ENCODE results near the gene HAGHL.
"Not testable (repeated sequence)": the region's sequence is repeated elsewhere in the genome, so short reads cannot be mapped to it uniquely, and the experiment has no call there.

The HAGHL gene

GRCh38 chr16:689175-689897 lies 37.6 kb upstream of the HAGHL start:
- no peak for DNase-seq (ENCODE audit: low spot score)

GRCh38 chr16:691242-691641 lies 35.7 kb upstream of the HAGHL start:
- DNase-seq (ENCODE audit: low spot score), result not testable (repeated sequence)

GRCh38 chr16:692356-693108 lies 34.4 kb upstream of the HAGHL start:
- no peak for DNase-seq (ENCODE audit: low spot score)

- DNase-seq (ENCODE audit: low spot score), result no peak
These were observed 33.5 kb upstream of the HAGHL start for GRCh38 chr16:693364-693763.

- DNase-seq (ENCODE audit: low spot score), result no peak
These were observed 33.1 kb upstream of the HAGHL start for GRCh38 chr16:693766-694165.

- no peak for DNase-seq (ENCODE audit: low spot score)
These were observed 32.6 kb upstream of the HAGHL start for GRCh38 chr16:694187-694862.

- DNase-seq (ENCODE audit: low spot score), result no peak
These were observed 32.0 kb upstream of the HAGHL start for GRCh38 chr16:694863-695354.

GRCh38 chr16:695355-696089 lies 31.4 kb upstream of the HAGHL start:
- peak; percentile 77 for DNase-seq (ENCODE audit: low spot score)

GRCh38 chr16:698911-699671 lies 27.8 kb upstream of the HAGHL start:
- DNase-seq (ENCODE audit: low spot score), result no peak

GRCh38 chr16:700684-701584 lies 26.0 kb upstream of the HAGHL start:
- peak; percentile 38 for DNase-seq (ENCODE audit: low spot score)

GRCh38 chr16:702341-702740 lies 24.6 kb upstream of the HAGHL start:
- no peak for DNase-seq (ENCODE audit: low spot score)

GRCh38 chr16:703406-703805 lies 23.5 kb upstream of the HAGHL start:
- no peak for DNase-seq (ENCODE audit: low spot score)

- DNase-seq (ENCODE audit: low spot score), result no peak
These were observed 22.9 kb upstream of the HAGHL start for GRCh38 chr16:704047-704446.

GRCh38 chr16:704552-705380 lies 22.1 kb upstream of the HAGHL start:
- DNase-seq (ENCODE audit: low spot score), result no peak

- DNase-seq (ENCODE audit: low spot score), result no peak
These were observed 21.3 kb upstream of the HAGHL start, which contains the start of gene FBXL16 for GRCh38 chr16:705431-706188. TSS of gene FBXL16 (minus strand) at chr16:705801. CDS start at chr16:697405, 8,396 bp downstream.

- DNase-seq (ENCODE audit: low spot score), result no peak
These were observed 20.5 kb upstream of the HAGHL start for GRCh38 chr16:706189-707061.

GRCh38 chr16:707062-707538 lies 19.8 kb upstream of the HAGHL start:
- no peak for DNase-seq (ENCODE audit: low spot score)

Measured in CD4-positive, alpha-beta T cell treated with Interleukin-6 at 100 ng/mL for 8 hours (primary cell).